Right ventricle myocardium inferior (tissue), 1 donor: ENCODE data around the gene CFAP73. TPM values are rescaled to one million over a fixed set of nuclear protein-coding genes. Genes with fewer than 3 reads are reported as not detected.
"Not testable (repeated sequence)": the region's sequence is repeated elsewhere in the genome, so short reads cannot be mapped to it uniquely, and the experiment has no call there.

Source experiments
- ATAC-seq: fragments of 200-7000 bp; cut with Tn5 transposase; one replicate; pipeline ENCODE4 v1.9.1; 2020; ENCODE audit warnings: mild to moderate bottlenecking, moderate library complexity
- DNase-seq: peaks from one replicate; pipeline ENCODE4 v3.0.0; 2021; ENCODE audit errors: missing footprints
- intact Hi-C: fragments of 100-400 bp; cut with DNase I; formaldehyde crosslinking; loops from one replicate; pipeline ENCODE4 v1.11.0; 2022
- total RNA-seq: library from RNA; stranded (reverse); fragmentation: NEBNext Ultra II Directional; extraction: Animal tissue kit (Norgen Biotek cat#: 25700); gene quantifications from one replicate; pipeline ENCODE4 v1.2.1, GENCODE V29; 2021
- donor health status: DM: no; HTN: yes; CAD: no; lungs with severe emphysema.

The CFAP73 gene
- total RNA-seq, 1 donor from 2014 or later = not detected

DNA sequence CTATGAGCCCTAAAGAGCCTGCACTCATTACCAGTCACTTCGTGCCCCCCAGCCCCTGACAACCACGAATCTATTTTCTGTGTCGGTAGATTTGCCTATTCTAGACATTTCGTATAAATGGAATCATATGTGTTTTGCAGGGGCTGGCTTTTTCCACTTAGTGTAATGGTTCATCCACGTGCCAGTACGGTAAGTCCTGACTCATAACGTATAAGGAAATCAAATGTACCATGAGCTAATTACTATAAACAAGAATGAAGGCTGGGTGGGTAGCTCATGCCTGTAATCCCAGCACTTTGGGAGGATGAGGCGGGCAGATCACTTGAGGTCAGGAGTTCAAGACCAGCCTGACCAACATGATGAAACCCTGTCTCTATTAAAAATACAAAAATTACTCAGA, 31.8 kb upstream of the CFAP73 start:
- intact Hi-C loops, DNase-seq: not testable (repeated sequence)

DNA sequence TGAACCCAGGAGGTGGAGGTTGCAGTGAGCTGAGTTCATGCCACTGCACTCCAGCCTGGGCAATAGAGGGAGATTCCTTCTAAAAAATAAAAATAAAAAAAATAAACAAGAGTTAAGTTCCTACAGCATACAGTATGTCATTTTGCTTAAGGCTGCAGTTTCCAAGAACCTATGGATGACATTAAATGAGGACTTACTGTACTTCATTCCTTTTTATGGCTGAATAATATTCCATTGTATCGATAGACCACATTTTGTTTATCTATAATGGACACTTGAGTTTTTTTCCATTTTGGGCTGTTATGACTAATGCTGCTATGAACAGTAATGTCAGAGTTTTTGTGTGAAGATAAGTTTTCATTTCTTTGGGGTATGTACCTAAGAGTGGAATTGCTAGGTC, 31.4 kb upstream of the CFAP73 start:
- no peak for DNase-seq
- intact Hi-C loops = no loop called here
- ATAC-seq = no peak

More for the DNA sequence above, 31.8 kb upstream of the CFAP73 start:
- not testable (repeated sequence) for ATAC-seq

DNA sequence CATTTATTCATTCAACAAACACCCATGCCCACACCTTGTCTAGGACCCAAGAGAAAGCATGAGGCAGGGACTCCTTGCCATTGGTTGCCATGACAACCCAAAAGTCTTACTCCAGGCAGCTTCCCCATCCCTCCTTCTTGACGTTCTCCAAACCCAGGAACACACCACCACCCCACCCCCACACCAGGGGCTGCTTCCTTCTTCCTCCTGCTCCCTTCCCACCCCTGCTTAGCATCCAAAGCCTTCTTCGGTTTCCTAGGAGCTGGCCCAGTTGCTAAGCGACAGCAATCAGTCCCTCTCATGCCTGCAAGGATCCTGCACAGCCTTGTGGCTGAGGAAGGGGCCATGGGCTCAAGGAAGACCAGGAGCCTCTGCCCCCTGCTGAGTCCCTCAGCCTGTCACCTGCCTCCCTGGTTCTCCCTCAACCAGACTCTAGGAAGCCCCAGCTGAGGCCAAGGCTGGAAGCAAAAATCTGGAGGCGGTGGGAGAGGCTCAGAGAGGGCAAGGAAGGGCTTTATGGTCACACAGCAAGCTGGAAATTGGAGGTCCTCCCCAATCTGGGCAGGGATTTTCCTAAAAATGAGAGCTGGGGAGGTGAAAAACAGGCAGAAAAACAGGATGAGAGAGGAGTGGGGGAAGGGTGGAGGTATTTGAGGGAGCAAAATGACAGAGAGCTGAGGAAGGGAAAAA, 29.4 kb upstream of the CFAP73 start:
- ATAC-seq (no peak), DNase-seq (no peak)
- intact Hi-C loops = no loop called here

DNA sequence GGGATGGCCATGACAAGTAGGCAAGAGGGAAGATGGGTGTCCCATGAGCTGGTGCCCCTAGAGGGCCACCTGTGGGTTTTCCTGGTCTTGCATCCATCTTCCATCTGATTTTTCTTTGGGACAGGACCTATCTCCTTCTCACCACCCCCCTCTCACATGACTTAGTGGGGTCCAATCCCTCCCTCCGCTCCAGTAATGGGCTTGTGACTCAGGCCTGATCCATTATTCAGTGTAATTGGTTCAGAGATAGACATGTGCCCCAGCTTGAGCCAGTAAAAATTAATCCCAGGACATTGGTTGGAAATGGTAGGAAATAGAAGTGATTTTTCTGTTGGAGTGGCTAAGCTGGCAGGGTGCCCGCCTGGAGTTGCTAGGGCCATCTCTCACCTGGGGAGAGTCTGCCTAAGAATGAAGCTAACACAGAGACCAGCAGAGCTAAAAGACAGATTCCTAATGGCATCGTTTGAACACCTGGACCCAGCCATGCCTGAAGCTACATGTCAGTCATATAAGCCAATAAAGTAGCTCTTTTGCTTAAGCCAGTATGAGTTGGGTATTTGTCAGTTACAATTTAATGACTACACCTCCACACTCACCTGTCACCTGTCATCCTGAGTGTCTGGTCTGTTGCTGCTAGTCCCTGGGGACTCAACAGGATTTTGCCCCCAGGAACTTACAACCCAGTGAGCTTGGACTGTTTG, 28.7 kb upstream of the CFAP73 start:
- no peak for ATAC-seq
- DNase-seq = no peak
- intact Hi-C loops = no loop called here

DNA sequence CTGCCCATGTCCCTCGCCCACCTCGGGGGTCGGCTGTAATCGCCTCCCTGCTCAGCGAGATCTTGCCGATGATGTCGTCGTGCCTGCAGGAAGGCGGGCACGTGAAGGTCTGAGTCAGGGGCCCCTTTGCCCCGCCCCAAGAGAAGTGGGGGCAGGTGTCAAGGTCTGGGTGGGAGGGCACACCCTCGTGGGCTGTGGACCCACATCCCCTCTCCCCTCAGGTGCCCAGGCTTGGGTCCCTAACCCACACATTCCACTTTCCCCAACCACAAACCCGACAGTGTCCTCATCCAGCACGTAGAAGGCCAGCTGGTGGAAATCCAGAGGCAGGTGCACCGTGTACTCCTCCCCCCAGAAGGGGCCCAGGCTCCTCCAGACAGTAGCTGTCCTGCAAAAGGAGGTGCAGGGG, 21.7 kb upstream of the CFAP73 start:
- peak; percentile 37 for DNase-seq
- intact Hi-C loops = no loop called here
- no peak for ATAC-seq

DNA sequence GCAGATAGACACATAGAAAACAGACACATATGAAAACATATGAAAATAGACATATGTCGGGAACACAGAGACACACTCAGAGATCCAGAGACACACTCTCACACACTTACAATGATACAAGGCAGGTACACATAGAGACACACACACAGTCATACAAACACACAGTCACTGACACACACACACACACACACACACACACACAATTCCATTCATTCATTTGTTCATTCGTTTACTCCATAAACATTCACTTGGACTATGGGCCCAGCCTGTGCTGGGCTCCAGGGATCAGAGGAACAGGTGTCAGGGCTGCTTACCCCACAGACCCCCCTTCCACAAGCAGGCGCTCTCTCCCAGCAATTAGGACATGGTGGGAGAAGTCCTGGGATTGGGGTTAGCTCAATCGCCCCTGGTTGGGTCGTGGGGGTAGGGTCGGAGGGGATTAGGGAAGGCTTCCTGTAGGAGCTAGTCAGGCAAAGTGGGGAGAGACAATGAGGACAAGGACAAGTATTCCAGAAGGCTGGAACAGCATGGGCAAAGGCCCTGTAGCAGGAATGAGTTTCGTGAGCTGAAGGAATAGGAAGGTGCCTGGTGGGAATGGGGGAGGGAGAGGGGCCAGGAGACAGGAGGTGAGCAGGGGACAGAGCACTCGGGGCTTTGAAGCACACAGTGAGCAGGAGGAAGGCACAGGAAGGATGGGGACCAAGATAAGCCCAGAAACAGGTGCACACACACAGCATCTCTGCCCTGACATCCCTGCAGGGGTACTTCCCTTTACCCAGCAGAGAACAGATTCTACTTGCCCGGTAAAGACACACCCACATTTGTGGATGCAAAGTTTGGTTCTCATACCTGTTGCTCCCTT, 20.5 kb upstream of the CFAP73 start:
- peak; percentile 15 for DNase-seq
- intact Hi-C loops = no loop called here
- no peak for ATAC-seq

DNA sequence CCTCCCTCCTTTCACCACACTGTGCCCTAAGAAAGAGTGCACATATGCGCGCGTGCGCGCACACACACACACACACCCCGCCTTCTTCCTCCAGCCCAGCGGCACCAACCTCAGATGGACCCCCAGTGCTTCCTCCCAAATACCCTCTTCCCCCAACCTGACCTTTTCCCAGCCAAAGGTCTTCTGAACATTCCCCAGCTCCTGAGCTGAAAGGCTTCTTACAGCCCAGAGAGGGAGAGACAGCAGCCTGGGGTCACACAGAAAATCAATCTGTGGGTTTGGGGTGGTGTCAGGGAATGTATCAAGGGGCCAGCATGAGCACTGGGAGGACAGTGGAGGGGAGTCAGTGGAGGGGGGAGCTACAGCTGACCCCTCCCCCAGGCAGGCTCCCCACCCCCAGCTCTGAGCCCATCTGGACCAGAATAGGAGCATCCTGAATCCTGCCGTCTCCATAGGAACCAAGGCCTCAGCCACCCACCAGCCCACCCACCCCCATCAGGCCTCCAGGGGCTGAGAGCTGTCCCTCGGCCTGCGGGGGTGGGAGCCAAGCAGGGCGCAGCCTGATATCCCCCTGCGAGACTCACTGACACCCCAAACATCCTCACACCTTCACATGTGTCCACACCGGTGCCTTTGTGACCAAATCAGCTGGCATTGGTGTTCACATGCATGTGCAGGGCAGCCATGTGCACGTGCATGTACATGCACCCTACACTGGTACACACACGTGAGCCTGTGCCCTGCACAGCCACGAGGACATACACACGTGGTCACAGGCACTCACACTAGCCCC, 19.7 kb upstream of the CFAP73 start:
- peak; percentile 48 for DNase-seq
- intact Hi-C loops = no loop called here
- ATAC-seq = no peak

DNA sequence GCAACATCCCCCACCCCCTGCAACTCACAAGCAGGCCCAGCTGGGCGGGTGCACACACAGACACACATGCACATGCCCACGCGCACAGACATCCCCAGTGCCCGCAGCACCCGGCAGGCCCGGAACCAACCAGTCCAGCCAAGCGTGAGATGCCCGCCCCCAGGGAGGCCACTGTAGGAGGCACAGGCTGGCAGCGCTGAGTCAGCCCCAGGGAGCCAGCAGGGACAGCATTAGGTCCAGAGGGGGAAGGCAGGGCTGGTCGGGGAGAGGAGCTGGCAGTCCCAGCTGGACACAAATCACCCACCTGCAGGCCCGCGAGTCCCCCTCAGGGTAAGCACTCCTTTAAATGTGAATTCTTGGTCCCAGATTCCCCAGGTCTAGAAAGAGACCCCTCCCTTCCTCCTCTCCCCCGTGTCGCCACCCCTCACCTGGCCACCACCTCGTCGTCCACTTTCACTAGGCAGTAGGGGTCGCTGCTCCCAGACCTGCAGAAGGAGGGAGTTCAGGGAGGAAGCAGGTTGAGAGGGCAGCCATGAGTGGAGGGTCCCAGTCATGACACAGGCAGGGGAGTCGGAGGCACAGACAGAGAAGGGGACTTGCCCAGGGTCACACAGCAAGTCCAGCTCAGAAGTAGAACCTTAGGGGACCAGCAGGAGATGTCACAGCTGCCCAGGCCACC, 18.9 kb upstream of the CFAP73 start:
- intact Hi-C loops = no loop called here
- ATAC-seq (peak; percentile 16), DNase-seq (peak; percentile 39)

DNA sequence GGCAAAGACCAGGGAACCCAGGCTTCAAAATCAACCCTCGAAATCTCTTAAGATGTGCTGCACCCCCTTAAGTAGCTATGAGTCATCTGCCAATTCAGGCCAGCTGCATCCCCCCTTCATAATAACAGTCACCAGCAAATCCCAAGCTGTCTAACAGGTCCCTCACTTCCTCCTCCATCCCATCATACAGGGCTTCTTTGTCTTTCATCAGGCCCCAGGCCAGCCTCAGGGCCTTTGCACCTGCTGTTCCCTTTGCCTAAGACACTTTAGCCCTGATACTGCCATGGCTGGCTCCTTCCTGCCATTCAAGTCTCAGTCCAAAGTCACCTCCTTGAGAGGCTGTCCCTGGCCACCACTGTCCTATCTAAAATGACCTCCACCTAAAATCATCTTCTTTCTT, 18.0 kb upstream of the CFAP73 start:
- no peak for ATAC-seq
- DNase-seq = peak; percentile 13
- intact Hi-C loops = no loop called here

DNA sequence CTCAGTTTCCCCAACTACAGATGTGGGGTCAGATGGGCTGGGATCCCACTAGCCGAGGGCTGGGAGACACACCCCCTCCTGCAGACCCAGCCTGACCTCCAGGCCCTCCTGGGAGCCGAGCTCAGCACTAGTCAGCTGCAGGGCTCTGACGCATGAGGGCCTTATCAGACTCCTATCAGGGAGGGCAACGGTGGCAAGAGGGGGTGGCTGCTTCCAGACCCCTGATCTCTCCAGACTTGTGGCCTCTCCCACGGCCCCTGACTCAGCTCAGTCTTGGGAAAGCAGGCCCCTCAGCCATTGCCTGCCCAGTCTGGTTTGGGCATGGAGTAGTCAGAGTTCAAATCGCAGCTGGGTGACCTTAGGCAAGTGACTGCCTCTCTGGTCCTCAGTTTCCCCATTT, 16.5 kb upstream of the CFAP73 start:
- intact Hi-C loops = no loop called here
- DNase-seq = no peak
- no peak for ATAC-seq

DNA sequence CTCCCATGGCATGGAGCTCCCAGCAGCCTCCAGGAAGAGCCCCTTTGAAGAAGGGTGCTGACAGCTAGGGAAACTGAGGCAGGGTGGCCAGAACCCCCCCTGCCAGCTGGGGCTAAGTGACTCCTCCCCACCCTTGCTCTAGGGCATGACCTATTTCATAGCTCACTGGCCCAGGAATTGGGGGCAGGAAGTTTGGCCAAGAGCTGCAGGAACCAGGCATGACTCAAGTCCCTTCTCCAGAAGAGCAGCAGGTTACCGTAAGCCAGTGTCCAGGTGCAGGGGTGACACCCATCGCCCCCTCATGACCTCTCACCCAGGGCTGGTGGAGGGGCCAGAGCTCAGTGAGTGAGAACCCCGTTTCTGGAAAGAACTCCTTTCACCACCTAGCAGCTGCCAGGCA, 15.9 kb upstream of the CFAP73 start:
- peak; percentile 52 for DNase-seq
- intact Hi-C loops = no loop called here
- ATAC-seq = no peak

DNA sequence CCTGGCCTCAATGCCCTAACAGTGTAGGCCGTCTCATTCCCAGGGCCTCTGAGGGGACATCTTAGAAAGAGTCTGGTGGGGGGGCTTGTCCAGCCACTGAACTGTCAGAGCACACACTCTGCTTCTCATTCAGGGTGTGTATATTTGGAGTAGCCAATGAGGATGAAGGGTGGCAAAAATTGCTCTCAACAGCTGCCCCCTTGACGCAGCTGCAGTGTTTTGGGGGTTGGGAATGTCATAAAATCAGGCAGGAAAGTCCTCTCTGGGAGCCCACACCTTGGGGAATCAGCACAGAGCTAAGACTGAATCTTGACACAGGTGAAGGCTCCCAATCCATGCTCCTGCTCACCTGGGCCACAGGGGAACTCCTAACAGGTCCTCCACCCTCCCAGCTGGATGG, 15.5 kb upstream of the CFAP73 start:
- ATAC-seq (no peak), DNase-seq (no peak)
- intact Hi-C loops = no loop called here

DNA sequence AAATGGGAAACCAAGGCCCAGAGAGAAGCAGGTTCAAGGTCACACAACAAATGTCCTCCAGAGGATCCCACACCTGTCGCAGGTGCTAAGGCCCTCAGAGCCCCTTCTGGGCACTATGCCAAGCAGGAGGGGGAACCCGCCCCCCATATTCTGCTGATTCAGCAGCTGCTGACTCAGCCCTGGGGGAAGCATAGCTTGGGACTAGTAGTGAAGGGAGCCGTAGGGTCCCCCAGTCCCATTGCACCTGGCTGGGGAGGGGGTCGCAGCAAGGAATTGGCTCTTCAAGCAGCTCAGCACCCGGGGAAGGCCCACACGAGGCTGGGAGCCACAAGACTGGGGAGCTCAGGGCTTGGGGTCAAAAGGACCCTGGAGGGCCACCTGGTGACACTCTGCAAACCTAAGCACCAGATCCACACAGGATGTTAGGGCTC, 15.0 kb upstream of the CFAP73 start:
- ATAC-seq (no peak), DNase-seq (no peak)
- intact Hi-C loops = no loop called here

DNA sequence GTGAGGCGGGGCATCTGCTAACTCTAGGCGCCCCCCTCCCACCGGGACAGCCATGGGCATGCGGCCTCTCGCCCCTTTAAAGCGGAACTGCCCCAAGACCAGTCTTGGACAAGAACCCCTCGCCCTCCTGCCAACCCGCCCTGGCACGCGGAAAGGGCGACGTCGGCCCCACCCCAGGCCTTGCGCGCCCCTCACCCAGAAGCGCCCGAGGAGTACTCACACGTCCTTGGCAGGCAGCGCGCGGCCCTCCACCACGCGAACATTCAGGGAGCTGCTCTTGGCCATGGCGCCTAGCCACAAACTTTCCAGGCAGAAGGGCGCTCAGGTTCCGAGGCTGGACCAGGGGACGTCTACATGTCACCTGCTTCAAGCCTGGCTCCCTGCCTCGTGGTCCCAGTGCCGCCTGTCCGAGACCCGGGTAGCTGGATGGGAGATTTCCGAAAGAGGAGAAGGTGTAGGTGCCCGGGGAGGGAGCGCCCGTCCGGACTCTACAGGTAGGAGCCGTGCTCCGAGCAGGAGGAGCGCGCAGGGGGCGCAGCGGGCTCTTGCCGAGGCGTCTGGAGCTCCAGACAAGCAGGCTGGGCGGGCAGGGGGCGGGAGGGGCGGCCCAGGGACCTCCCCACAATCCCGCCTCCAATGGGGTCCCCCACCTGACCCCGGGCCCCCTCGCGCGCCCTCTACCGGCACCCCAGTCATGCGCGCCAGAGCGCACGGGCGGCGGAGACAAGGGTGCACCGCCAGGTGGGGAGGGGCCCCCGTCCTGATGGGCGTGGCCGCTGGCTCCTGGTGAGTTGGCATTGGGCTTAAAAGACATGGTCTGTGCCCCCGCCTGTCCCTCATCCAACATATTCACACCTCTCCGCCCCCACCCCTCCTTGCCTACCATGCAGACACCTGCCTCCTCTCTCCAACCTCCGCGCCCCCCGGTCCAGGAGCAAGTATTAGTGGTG, 14.1 kb upstream of the CFAP73 start, which contains the start of gene RASAL1:
RASAL1 (minus strand) TSS at position 584 of the 950 bp plus-strand sequence; CDS start at position 285, 299 bp downstream.
- DNase-seq = no peak
- intact Hi-C loops = no loop called here
- ATAC-seq = no peak

DNA sequence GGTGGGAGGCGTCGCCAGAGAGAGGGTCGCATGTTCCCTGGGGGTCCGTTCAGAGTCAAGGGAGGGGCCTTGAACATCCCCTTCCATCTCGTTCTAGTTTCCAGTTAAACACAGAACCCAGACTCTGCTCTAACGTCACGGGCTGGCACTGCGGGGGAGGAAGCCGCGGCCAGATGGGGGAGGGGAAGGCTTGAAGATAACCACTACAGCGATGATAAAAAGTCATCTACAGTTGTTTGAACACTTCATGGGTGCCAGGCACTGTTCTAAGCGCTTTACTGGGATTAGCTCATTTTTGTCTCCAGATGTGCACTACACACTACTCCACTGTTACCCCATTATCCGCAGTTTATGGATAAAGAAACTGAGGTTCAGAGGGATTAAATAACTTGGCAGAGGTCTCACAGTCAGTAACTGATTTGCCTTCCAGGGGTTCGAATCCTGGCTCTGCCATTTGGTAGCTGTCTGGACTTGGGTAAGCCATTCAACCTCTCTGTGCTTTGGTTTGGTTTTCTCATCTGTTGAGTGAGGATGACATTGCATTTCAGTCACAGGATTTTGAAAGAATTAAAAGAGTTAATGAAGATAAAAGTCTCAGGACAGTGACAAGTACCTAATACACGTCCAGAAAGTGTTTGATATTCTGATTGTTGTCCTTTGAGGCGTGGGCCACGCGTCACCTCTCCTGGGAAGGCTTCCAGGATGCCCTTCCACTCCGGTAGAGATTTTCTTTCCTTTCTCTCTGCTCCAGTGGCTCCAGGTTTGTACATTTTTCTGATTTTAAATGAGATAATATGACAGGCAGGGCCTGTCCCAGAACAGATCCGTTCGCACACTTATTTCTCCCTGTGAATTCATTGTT, 13.2 kb upstream of the CFAP73 start:
- ATAC-seq (no peak), DNase-seq (peak; percentile 48)
- intact Hi-C loops = no loop called here

DNA sequence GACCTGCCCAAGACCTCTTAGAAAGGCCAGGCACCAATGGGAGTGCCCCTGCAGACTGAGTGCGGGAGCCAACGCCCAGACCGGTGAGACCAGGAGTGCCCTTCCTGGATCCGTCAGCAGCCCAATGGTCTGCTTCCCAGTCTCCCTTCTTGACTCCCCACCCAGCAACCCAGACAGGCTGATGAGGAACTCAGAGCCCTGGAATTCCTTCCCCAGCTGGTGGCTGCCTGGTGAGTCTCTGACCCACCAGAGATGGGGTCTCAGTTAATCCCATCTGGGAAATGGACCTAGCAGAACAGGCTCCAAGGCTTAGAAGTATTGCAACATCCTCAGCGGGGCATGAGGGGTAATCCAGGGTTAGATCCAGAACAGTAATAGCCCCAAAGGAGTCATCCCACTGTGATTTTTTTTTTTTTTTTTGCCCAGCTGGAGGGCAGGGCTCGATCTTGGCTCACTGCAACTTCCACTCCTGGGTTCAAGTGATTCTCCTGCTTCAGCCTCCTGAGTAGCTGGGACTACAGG, 12.5 kb upstream of the CFAP73 start:
- peak; percentile 45 for DNase-seq
- intact Hi-C loops = no loop called here
- no peak for ATAC-seq
